Thyroid gland (tissue), 4 donors: ENCODE data around the gene IL6ST.

Source experiments
- POLR2A ChIP-seq, 2 donors: fragments of 450-650 bp; IDR thresholded peaks; one replicate each; pipeline ENCODE4 v1.6.1; 2017; ENCODE audit warnings: antibody characterized with exemption in 2 of 2, mild to moderate bottlenecking in 2 of 2, moderate library complexity in 1 of 2
- TF ChIP-seq, protein P1 (sequence below), 6 experiments: fragments of 200-600 bp in 3 of 6; fragments of 450-650 bp in 3 of 6; sonication (generic) in 3 of 6; IDR thresholded peaks; one replicate each; pipeline ENCODE4 v1.5.1; 2016 to 2019; ENCODE audit warnings: antibody characterized with exemption in 6 of 6, mild to moderate bottlenecking in 2 of 6, inconsistent platforms in 1 of 6, moderate library complexity in 1 of 6

DNA sequence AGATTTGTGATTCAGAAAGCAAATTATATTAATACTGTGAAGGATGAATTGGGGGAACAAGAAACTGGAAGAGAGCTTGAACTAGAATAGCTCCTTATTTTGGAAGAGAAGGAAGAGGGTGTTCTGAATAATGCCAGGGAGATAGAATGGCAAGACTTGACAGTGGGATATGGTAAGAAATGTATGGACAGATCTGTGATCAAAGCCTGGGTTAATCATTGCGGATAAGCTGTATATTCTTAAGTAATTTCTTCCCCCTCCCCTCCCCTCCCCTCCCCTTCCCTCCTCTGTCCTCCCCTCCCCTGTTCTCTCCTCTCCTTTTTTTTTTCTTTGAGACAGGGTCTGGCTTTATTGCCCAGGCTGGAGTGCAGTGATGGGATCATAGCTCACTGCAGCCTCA is 10.1 kb upstream of the IL6ST start:
- TF ChIP-seq, protein P1, sequence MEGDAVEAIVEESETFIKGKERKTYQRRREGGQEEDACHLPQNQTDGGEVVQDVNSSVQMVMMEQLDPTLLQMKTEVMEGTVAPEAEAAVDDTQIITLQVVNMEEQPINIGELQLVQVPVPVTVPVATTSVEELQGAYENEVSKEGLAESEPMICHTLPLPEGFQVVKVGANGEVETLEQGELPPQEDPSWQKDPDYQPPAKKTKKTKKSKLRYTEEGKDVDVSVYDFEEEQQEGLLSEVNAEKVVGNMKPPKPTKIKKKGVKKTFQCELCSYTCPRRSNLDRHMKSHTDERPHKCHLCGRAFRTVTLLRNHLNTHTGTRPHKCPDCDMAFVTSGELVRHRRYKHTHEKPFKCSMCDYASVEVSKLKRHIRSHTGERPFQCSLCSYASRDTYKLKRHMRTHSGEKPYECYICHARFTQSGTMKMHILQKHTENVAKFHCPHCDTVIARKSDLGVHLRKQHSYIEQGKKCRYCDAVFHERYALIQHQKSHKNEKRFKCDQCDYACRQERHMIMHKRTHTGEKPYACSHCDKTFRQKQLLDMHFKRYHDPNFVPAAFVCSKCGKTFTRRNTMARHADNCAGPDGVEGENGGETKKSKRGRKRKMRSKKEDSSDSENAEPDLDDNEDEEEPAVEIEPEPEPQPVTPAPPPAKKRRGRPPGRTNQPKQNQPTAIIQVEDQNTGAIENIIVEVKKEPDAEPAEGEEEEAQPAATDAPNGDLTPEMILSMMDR (IDR thresholded peaks at IDR 0.05): no peak
- TF ChIP-seq POLR2A (IDR thresholded peaks at IDR 0.05): no peak
